HG02759 (cell line): ENCODE data around the gene FFAR3.
"Not testable (repeated sequence)": the region's sequence is repeated elsewhere in the genome, so short reads cannot be mapped to it uniquely, and the experiment has no call there.

Experiments
- ATAC-seq: cut with Tn5 transposase; IDR thresholded peaks from one replicate; pipeline ENCODE4 v1.9.1; 2021; ENCODE audit warnings: mild to moderate bottlenecking, moderate library complexity; ENCODE audit not compliant: unreplicated experiment

FFAR3 gene

GRCh38 chr19:35399948-35400772 lies 41.9 kb downstream of the FFAR3 start:
- no peak for ATAC-seq

- ATAC-seq: no peak
Observed at GRCh38 chr19:35400773-35401100, 42.5 kb downstream of the FFAR3 start.

- not testable (repeated sequence) for ATAC-seq
Observed at GRCh38 chr19:35401416-35401815, 43.2 kb downstream of the FFAR3 start.

GRCh38 chr19:35403116-35403760 lies 45.0 kb downstream of the FFAR3 start:
- ATAC-seq: no peak

- peak; percentile 67 for ATAC-seq
Observed at GRCh38 chr19:35404879-35405622, 46.8 kb downstream of the FFAR3 start.

GRCh38 chr19:35407619-35408018 lies 49.4 kb downstream of the FFAR3 start:
- ATAC-seq: no peak

GRCh38 chr19:35408284-35409171 lies 50.3 kb downstream of the FFAR3 start:
- ATAC-seq: peak; percentile 74

GRCh38 chr19:35409191-35409590 lies 50.9 kb downstream of the FFAR3 start:
- no peak for ATAC-seq
